Measurements from ENCODE around the gene C5orf52.
"Not testable (repeated sequence)": the region's sequence is repeated elsewhere in the genome, so short reads cannot be mapped to it uniquely, and the experiment has no call there.

Gene C5orf52

GRCh38 chr5:157727858-157728257 lies 56.5 kb downstream of the C5orf52 start:
- not testable (repeated sequence) for DNase-seq
